T-helper 17 cell (primary cell): ENCODE data around the gene GHDC. TPM values are rescaled to one million over a fixed set of nuclear protein-coding genes. Genes with fewer than 3 reads are reported as not detected.
A peak's percentile ranks its signal among the peaks of the same experiment; 100 is the strongest.

Experiments used
- ATAC-seq: fragments of 150-1000 bp; cut with Tn5 transposase; 2 replicates; pipeline ENCODE4 v1.10.0; 2021; ENCODE audit warnings: mild to moderate bottlenecking, moderate library complexity
- DNase-seq, 3 donors: peaks; one replicate each; pipeline versions ENCODE4 v3.0.0 to v3.0.0-alpha.2; 2020 to 2021
- H3K9me3 ChIP-seq: one replicate; pipeline ENCODE4 v1.7.0; 2013; ENCODE audit warnings: low read length, mild to moderate bottlenecking; ENCODE audit not compliant: control insufficient read depth, poor library complexity, severe bottlenecking
- H3K27ac Mint-ChIP-seq: one replicate; pipeline ENCODE4 v1.8.0; 2022; ENCODE audit warnings: mild to moderate bottlenecking, moderate library complexity, mixed read lengths
- H3K27me3 Mint-ChIP-seq: one replicate; pipeline ENCODE4 v1.8.0; 2022; ENCODE audit warnings: mixed read lengths
- H3K36me3 Mint-ChIP-seq: one replicate; pipeline ENCODE4 v1.8.0; 2022; ENCODE audit warnings: low read depth, mixed read lengths
- H3K4me1 Mint-ChIP-seq: one replicate; pipeline ENCODE4 v1.8.0; 2022; ENCODE audit warnings: mild to moderate bottlenecking, mixed read lengths
- H3K4me3 Mint-ChIP-seq: one replicate; pipeline ENCODE4 v1.8.0; 2022; ENCODE audit warnings: mild to moderate bottlenecking, moderate library complexity, mixed read lengths
- total RNA-seq, 4 donors: library from RNA in 2 of 4; stranded (reverse) in 2 of 4; gene quantifications; one replicate each; pipeline ENCODE4 v1.2.3 and lab custom pipeline; 2022 to 2026

Gene GHDC
- total RNA-seq, 2 donors from 2014 or later, result 12.4 to 13.5 TPM

- H3K27me3 Mint-ChIP-seq, result no peaks in the 10 kb centered on the region
- H3K36me3 Mint-ChIP-seq, result peaks cover 3% of the 10 kb centered on the region
- H3K27ac Mint-ChIP-seq, result peak within 1 kb of the TSS; percentile 77
- H3K4me1 Mint-ChIP-seq, result peaks cover 25% of the 10 kb centered on the region
- peak within 1 kb of the TSS; percentile 95 for H3K4me3 Mint-ChIP-seq
- DNase-seq (no peak), ATAC-seq (no peak)
- H3K9me3 ChIP-seq, result no peaks in the 10 kb centered on the region
Measured at GRCh38 chr17:42184713-42185620, 9.3 kb downstream of the GHDC start, which contains the start of gene HCRT. Gene HCRT, minus strand, starts transcription at chr17:42185452. Its CDS starts 87 bp downstream, at chr17:42185365.

- Mint-ChIP-seq H3K36me3 (peaks cover 3% of the 10 kb centered on the region), H3K27ac (peak overlapping the region; percentile 95), H3K27me3 (no peaks in the 10 kb centered on the region), H3K4me3 (peak overlapping the region; percentile 95), H3K4me1 (peaks cover 30% of the 10 kb centered on the region)
- ATAC-seq (peak; percentile 75), DNase-seq (peak; percentile 67 to 73 (median 72))
- no peaks in the 10 kb centered on the region for H3K9me3 ChIP-seq
Measured at GRCh38 chr17:42183741-42184711, 10.3 kb downstream of the GHDC start.

GRCh38 chr17:42182927-42183734 lies 11.2 kb downstream of the GHDC start:
- no peaks in the 10 kb centered on the region for H3K27me3 Mint-ChIP-seq
- ATAC-seq (no peak), DNase-seq (no peak)
- H3K36me3 Mint-ChIP-seq, result peaks cover 3% of the 10 kb centered on the region
- no peaks in the 10 kb centered on the region for H3K9me3 ChIP-seq
- H3K27ac Mint-ChIP-seq, result peak overlapping the region; percentile 95
- H3K4me3 Mint-ChIP-seq, result peak overlapping the region; percentile 95
- H3K4me1 Mint-ChIP-seq, result peaks cover 38% of the 10 kb centered on the region

- H3K27ac Mint-ChIP-seq, result no peak overlapping the region
- ATAC-seq (no peak), DNase-seq (no peak)
- no peaks in the 10 kb centered on the region for H3K9me3 ChIP-seq
- H3K27me3 Mint-ChIP-seq, result no peaks in the 10 kb centered on the region
- peak overlapping the region; percentile 75 for H3K4me3 Mint-ChIP-seq
- H3K4me1 Mint-ChIP-seq, result peaks cover 41% of the 10 kb centered on the region
- peaks cover 3% of the 10 kb centered on the region for H3K36me3 Mint-ChIP-seq
Measured at GRCh38 chr17:42181851-42182207, 12.5 kb downstream of the GHDC start.

- Mint-ChIP-seq H3K27me3 (no peaks in the 10 kb centered on the region), H3K4me1 (peaks cover 39% of the 10 kb centered on the region), H3K27ac (no peak within 1 kb of the TSS), H3K36me3 (peaks cover 3% of the 10 kb centered on the region), H3K4me3 (peak within 1 kb of the TSS; percentile 75)
- peak; percentile 74 for ATAC-seq
- peak; percentile 80 to 88 (median 83) for DNase-seq
- H3K9me3 ChIP-seq, result no peaks in the 10 kb centered on the region
Measured at GRCh38 chr17:42180922-42181850, 13.1 kb downstream of the GHDC start, which contains the start of gene KCNH4. Gene KCNH4, minus strand, starts transcription at chr17:42181142. Its CDS starts 197 bp downstream, at chr17:42180945.

- Mint-ChIP-seq H3K4me1 (peaks cover 41% of the 10 kb centered on the region), H3K27ac (no peak overlapping the region), H3K36me3 (peaks cover 3% of the 10 kb centered on the region), H3K27me3 (peaks cover under 1% of the 10 kb centered on the region), H3K4me3 (peak overlapping the region; percentile 67)
- no peak for ATAC-seq
- DNase-seq, result no peak
- H3K9me3 ChIP-seq, result no peaks in the 10 kb centered on the region
Measured at GRCh38 chr17:42180411-42180921, 13.8 kb downstream of the GHDC start.

- H3K36me3 Mint-ChIP-seq, result peaks cover 3% of the 10 kb centered on the region
- peaks cover 5% of the 10 kb centered on the region for H3K27me3 Mint-ChIP-seq
- no peaks in the 10 kb centered on the region for H3K9me3 ChIP-seq
- H3K4me1 Mint-ChIP-seq, result peaks cover 40% of the 10 kb centered on the region
- DNase-seq, result no peak
- no peak for ATAC-seq
- H3K27ac Mint-ChIP-seq, result no peak overlapping the region
- H3K4me3 Mint-ChIP-seq, result peak overlapping the region; percentile 67
Measured at GRCh38 chr17:42179911-42180410, 14.3 kb downstream of the GHDC start.

GRCh38 chr17:42179335-42179734 lies 15.0 kb downstream of the GHDC start:
- H3K9me3 ChIP-seq, result no peaks in the 10 kb centered on the region
- DNase-seq (no peak), ATAC-seq (no peak)
- H3K4me3 Mint-ChIP-seq, result peak overlapping the region; percentile 67
- peaks cover 3% of the 10 kb centered on the region for H3K36me3 Mint-ChIP-seq
- H3K27ac Mint-ChIP-seq, result peak overlapping the region; percentile 82
- peaks cover 5% of the 10 kb centered on the region for H3K27me3 Mint-ChIP-seq
- H3K4me1 Mint-ChIP-seq, result peaks cover 34% of the 10 kb centered on the region

- H3K9me3 ChIP-seq, result no peaks in the 10 kb centered on the region
- Mint-ChIP-seq H3K36me3 (peaks cover 3% of the 10 kb centered on the region), H3K27ac (peak overlapping the region; percentile 82), H3K4me3 (no peak overlapping the region), H3K4me1 (peaks cover 34% of the 10 kb centered on the region), H3K27me3 (peaks cover 5% of the 10 kb centered on the region)
- peak in 1 of 3 donors; percentile 21 for DNase-seq
- peak; percentile 25 for ATAC-seq
Measured at GRCh38 chr17:42178817-42179216, 15.5 kb downstream of the GHDC start.

GRCh38 chr17:42177684-42178083 lies 16.6 kb downstream of the GHDC start:
- H3K4me3 Mint-ChIP-seq, result no peak overlapping the region
- peak overlapping the region; percentile 34 for H3K27ac Mint-ChIP-seq
- ATAC-seq, result no peak
- H3K4me1 Mint-ChIP-seq, result peaks cover 28% of the 10 kb centered on the region
- no peaks in the 10 kb centered on the region for H3K9me3 ChIP-seq
- DNase-seq, result no peak
- no peaks in the 10 kb centered on the region for H3K36me3 Mint-ChIP-seq
- H3K27me3 Mint-ChIP-seq, result peaks cover 5% of the 10 kb centered on the region

- no peak for ATAC-seq
- H3K9me3 ChIP-seq, result no peaks in the 10 kb centered on the region
- DNase-seq, result no peak
- H3K4me1 Mint-ChIP-seq, result peaks cover 18% of the 10 kb centered on the region
- no peak overlapping the region for H3K27ac Mint-ChIP-seq
- H3K4me3 Mint-ChIP-seq, result no peak overlapping the region
- peaks cover 2% of the 10 kb centered on the region for H3K36me3 Mint-ChIP-seq
- peaks cover 5% of the 10 kb centered on the region for H3K27me3 Mint-ChIP-seq
Measured at GRCh38 chr17:42174126-42174783, 20.0 kb downstream of the GHDC start.
